HG03175 (cell line): ENCODE results near the gene CLSTN2.

Experiments
- ATAC-seq: cut with Tn5 transposase; IDR thresholded peaks from one replicate; pipeline ENCODE4 v1.9.1; 2021; ENCODE audit warnings: mild to moderate bottlenecking, moderate library complexity; ENCODE audit not compliant: unreplicated experiment

Gene CLSTN2

GRCh38 chr3:140530131-140530530, 595.1 kb downstream of the CLSTN2 start:
- no peak for ATAC-seq

- ATAC-seq: no peak
These were observed 595.6 kb downstream of the CLSTN2 start for GRCh38 chr3:140530603-140531002.

- no peak for ATAC-seq
These were observed 597.9 kb downstream of the CLSTN2 start for GRCh38 chr3:140532793-140533330.

- ATAC-seq: no peak
These were observed 602.1 kb downstream of the CLSTN2 start for GRCh38 chr3:140536926-140537726.

GRCh38 chr3:140537727-140538082, 602.7 kb downstream of the CLSTN2 start:
- no peak for ATAC-seq

- peak; percentile 76 for ATAC-seq
These were observed 605.3 kb downstream of the CLSTN2 start for GRCh38 chr3:140540262-140540661.

GRCh38 chr3:140541975-140542653, 607.1 kb downstream of the CLSTN2 start:
- no peak for ATAC-seq

- ATAC-seq: no peak
These were observed 610.2 kb downstream of the CLSTN2 start for GRCh38 chr3:140545197-140545596.

GRCh38 chr3:140545756-140546155, 610.8 kb downstream of the CLSTN2 start:
- no peak for ATAC-seq

GRCh38 chr3:140546649-140547048, 611.7 kb downstream of the CLSTN2 start:
- no peak for ATAC-seq

GRCh38 chr3:140552403-140552802, 617.4 kb downstream of the CLSTN2 start:
- ATAC-seq: no peak

GRCh38 chr3:140552898-140553297, 617.9 kb downstream of the CLSTN2 start:
- ATAC-seq: no peak

- no peak for ATAC-seq
These were observed 618.6 kb downstream of the CLSTN2 start for GRCh38 chr3:140553591-140553990.

GRCh38 chr3:140555666-140556065, 620.7 kb downstream of the CLSTN2 start:
- no peak for ATAC-seq

- ATAC-seq: no peak
These were observed 622.5 kb downstream of the CLSTN2 start for GRCh38 chr3:140557476-140557875.

- no peak for ATAC-seq
These were observed 624.6 kb downstream of the CLSTN2 start for GRCh38 chr3:140559546-140559945.

GRCh38 chr3:140563206-140563760, 628.3 kb downstream of the CLSTN2 start:
- ATAC-seq: no peak

GRCh38 chr3:140568131-140568530, 633.1 kb downstream of the CLSTN2 start:
- no peak for ATAC-seq

- ATAC-seq: no peak
These were observed 634.0 kb downstream of the CLSTN2 start for GRCh38 chr3:140568842-140569520.

GRCh38 chr3:140570602-140571001, 635.6 kb downstream of the CLSTN2 start:
- no peak for ATAC-seq

- ATAC-seq: no peak
These were observed 636.9 kb downstream of the CLSTN2 start for GRCh38 chr3:140571836-140572235.
